ENCODE measurements around the gene ZNF33B. TPM values are rescaled to one million over a fixed set of nuclear protein-coding genes. Genes with fewer than 3 reads are reported as not detected.

ZNF33B gene
- total RNA-seq, 1 donor from 2014 or later, result 13.0 TPM

- H3K4me3 ChIP-seq (ENCODE audit: low read depth, low read length), result peak overlapping the region; percentile 88
- TF ChIP-seq CTCF (conservative IDR thresholded peaks at IDR 0.05; ENCODE audit: low read depth, low read length), result no peak
- no peak for DNase-seq (ENCODE audit: low read depth)
Observed at GRCh38 chr10:42638821-42639270, 476 bp upstream of the ZNF33B start.

- no peak for TF ChIP-seq CTCF (conservative IDR thresholded peaks at IDR 0.05; ENCODE audit: low read depth, low read length)
- no peak for DNase-seq (ENCODE audit: low read depth)
- H3K4me3 ChIP-seq (ENCODE audit: low read depth, low read length), result peak overlapping the region; percentile 88
Observed at GRCh38 chr10:42637648-42638054, 719 bp downstream of the ZNF33B start.

- peak overlapping the region; percentile 88 for H3K4me3 ChIP-seq (ENCODE audit: low read depth, low read length)
- TF ChIP-seq CTCF (conservative IDR thresholded peaks at IDR 0.05; ENCODE audit: low read depth, low read length), result no peak
- DNase-seq (ENCODE audit: low read depth), result no peak
Observed at GRCh38 chr10:42637142-42637541, 1.2 kb downstream of the ZNF33B start.

GRCh38 chr10:42635098-42635497 is 3.3 kb downstream of the ZNF33B start:
- no peak for DNase-seq (ENCODE audit: low read depth)
- TF ChIP-seq CTCF (conservative IDR thresholded peaks at IDR 0.05; ENCODE audit: low read depth, low read length), result no peak
- H3K4me3 ChIP-seq (ENCODE audit: low read depth, low read length), result no peak overlapping the region

GRCh38 chr10:42632564-42632963 is 5.8 kb downstream of the ZNF33B start:
- TF ChIP-seq CTCF (conservative IDR thresholded peaks at IDR 0.05; ENCODE audit: low read depth, low read length), result no peak
- H3K4me3 ChIP-seq (ENCODE audit: low read depth, low read length), result no peak overlapping the region
- no peak for DNase-seq (ENCODE audit: low read depth)

GRCh38 chr10:42630537-42631134 is 7.7 kb downstream of the ZNF33B start:
- no peak overlapping the region for H3K4me3 ChIP-seq (ENCODE audit: low read depth, low read length)
- TF ChIP-seq CTCF (conservative IDR thresholded peaks at IDR 0.05; ENCODE audit: low read depth, low read length), result no peak
- no peak for DNase-seq (ENCODE audit: low read depth)

GRCh38 chr10:42623929-42624328 is 14.4 kb downstream of the ZNF33B start:
- no peak for TF ChIP-seq CTCF (conservative IDR thresholded peaks at IDR 0.05; ENCODE audit: low read depth, low read length)
- no peak for DNase-seq (ENCODE audit: low read depth)
- H3K4me3 ChIP-seq (ENCODE audit: low read depth, low read length), result no peak overlapping the region

All from epithelial cell of proximal tubule (primary cell).